Activated B cell treated with CpG ODN at 0.5 μM for 24 hours (primary cell): Measurements from ENCODE around the gene RSPH1. TPM values are rescaled to one million over a fixed set of nuclear protein-coding genes. Genes with fewer than 3 reads are reported as not detected.

ENCODE experiments used
- ATAC-seq: fragments of 200-7000 bp; cut with Tn5 transposase; one replicate; pipeline ENCODE4 v1.10.0; 2021; ENCODE audit warnings: low read depth, mild to moderate bottlenecking, moderate library complexity
- CTCF ChIA-PET: fragments of 350-600 bp; sonication (Branson Sonifier 250); formaldehyde crosslinking; loops from one replicate; lab custom pipeline; 2021; ENCODE audit warnings: antibody characterized with exemption; lab: Charles Lee
- POLR2A ChIA-PET: fragments of 350-600 bp; sonication (Branson Sonifier 250); formaldehyde crosslinking; loops from one replicate; lab custom pipeline; 2021; ENCODE audit warnings: antibody characterized with exemption; lab: Charles Lee
- DNase-seq: peaks from one replicate; pipeline ENCODE4 v3.0.0; 2022
- H3K27ac Mint-ChIP-seq: one replicate; pipeline ENCODE4 v1.8.0; 2020; ENCODE audit warnings: mixed read lengths
- H3K27me3 Mint-ChIP-seq: one replicate; pipeline ENCODE4 v1.8.0; 2021; ENCODE audit warnings: mixed read lengths
- H3K36me3 Mint-ChIP-seq: one replicate; pipeline ENCODE4 v1.8.0; 2021; ENCODE audit warnings: low read depth, mixed read lengths
- H3K4me1 Mint-ChIP-seq: one replicate; pipeline ENCODE4 v1.8.0; 2021; ENCODE audit warnings: mixed read lengths
- H3K4me3 Mint-ChIP-seq: one replicate; pipeline ENCODE4 v1.8.0; 2020; ENCODE audit warnings: mild to moderate bottlenecking, mixed read lengths
- H3K9me3 Mint-ChIP-seq: one replicate; pipeline ENCODE4 v1.8.0; 2020; ENCODE audit warnings: mixed read lengths
- intact Hi-C: fragments of 100-400 bp; cut with micrococcal nuclease; formaldehyde crosslinking; loops from one replicate; pipeline ENCODE4 v1.15.1; 2024
- total RNA-seq: library from RNA; stranded (reverse); gene quantifications from 2 replicates; pipeline ENCODE4 v1.2.3, GENCODE V29; 2022
- TF ChIP-seq, protein P1 (sequence below): fragments of 200-600 bp; IDR thresholded peaks from one replicate; pipeline ENCODE4 v1.8.0; 2022; ENCODE audit warnings: antibody characterized with exemption, mild to moderate bottlenecking

The RSPH1 gene
- total RNA-seq, 1 donor from 2014 or later, result 0.38 TPM

DNA sequence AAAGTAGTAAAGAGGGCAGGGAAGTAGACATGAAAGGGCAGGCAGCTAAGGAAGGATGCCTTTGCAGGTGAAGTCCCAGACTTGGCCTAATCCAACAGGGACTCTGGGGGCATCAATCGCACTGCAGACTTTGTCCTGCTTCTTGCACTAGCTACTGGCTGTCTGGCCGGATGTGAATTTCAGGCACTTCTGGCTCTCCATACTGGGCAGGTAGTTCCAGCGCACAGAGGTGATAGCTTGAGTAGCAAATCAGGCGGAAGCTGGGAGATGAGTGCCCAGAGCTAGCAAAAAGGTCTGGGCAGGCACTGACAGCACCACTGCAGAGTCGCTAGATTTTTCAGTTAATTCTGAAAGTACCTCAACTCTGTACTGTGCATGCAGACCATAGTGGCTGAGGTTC is 997 bp downstream of the RSPH1 start:
- peak overlapping the region; percentile 88 for H3K4me3 Mint-ChIP-seq
- intact Hi-C loops, result loop anchor here (5.0 kb wide), 1 partner anchor 477 kb away; the partner anchor contains the start of gene PKNOX1
- no peaks in the 10 kb centered on the region for H3K9me3 Mint-ChIP-seq
- no peak for ATAC-seq
- H3K4me1 Mint-ChIP-seq, result peaks cover 15% of the 10 kb centered on the region
- DNase-seq, result no peak
- H3K27me3 Mint-ChIP-seq, result peaks cover 4% of the 10 kb centered on the region
- TF ChIP-seq, protein P1, sequence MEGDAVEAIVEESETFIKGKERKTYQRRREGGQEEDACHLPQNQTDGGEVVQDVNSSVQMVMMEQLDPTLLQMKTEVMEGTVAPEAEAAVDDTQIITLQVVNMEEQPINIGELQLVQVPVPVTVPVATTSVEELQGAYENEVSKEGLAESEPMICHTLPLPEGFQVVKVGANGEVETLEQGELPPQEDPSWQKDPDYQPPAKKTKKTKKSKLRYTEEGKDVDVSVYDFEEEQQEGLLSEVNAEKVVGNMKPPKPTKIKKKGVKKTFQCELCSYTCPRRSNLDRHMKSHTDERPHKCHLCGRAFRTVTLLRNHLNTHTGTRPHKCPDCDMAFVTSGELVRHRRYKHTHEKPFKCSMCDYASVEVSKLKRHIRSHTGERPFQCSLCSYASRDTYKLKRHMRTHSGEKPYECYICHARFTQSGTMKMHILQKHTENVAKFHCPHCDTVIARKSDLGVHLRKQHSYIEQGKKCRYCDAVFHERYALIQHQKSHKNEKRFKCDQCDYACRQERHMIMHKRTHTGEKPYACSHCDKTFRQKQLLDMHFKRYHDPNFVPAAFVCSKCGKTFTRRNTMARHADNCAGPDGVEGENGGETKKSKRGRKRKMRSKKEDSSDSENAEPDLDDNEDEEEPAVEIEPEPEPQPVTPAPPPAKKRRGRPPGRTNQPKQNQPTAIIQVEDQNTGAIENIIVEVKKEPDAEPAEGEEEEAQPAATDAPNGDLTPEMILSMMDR, result no peak
- no peaks in the 10 kb centered on the region for H3K36me3 Mint-ChIP-seq
- no peak overlapping the region for H3K27ac Mint-ChIP-seq
- POLR2A ChIA-PET, result interaction anchor here (1.4 kb wide), 1 partner anchor 33 kb away, joined by 4 read pairs; no protein-coding TSS in a partner anchor
- CTCF ChIA-PET, result no interaction called here

GRCh38 chr21:42493109-42494060 is 2.6 kb downstream of the RSPH1 start:
- peaks cover 3% of the 10 kb centered on the region for H3K9me3 Mint-ChIP-seq
- H3K4me3 Mint-ChIP-seq, result no peak overlapping the region
- ATAC-seq (no peak), DNase-seq (no peak)
- POLR2A ChIA-PET, result no interaction called here
- peaks cover 7% of the 10 kb centered on the region for H3K27me3 Mint-ChIP-seq
- CTCF ChIA-PET, result no interaction called here
- H3K27ac Mint-ChIP-seq, result no peak overlapping the region
- TF ChIP-seq, protein P1, result no peak
- H3K36me3 Mint-ChIP-seq, result no peaks in the 10 kb centered on the region
- intact Hi-C loops, result no loop called here
- peaks cover 15% of the 10 kb centered on the region for H3K4me1 Mint-ChIP-seq

GRCh38 chr21:42492201-42492600 is 3.8 kb downstream of the RSPH1 start:
- TF ChIP-seq, protein P1, result no peak
- H3K27ac Mint-ChIP-seq, result no peak overlapping the region
- CTCF ChIA-PET, result no interaction called here
- peaks cover 11% of the 10 kb centered on the region for H3K27me3 Mint-ChIP-seq
- intact Hi-C loops, result no loop called here
- POLR2A ChIA-PET, result no interaction called here
- ATAC-seq (no peak), DNase-seq (no peak)
- H3K9me3 Mint-ChIP-seq, result peaks cover 3% of the 10 kb centered on the region
- H3K36me3 Mint-ChIP-seq, result no peaks in the 10 kb centered on the region
- peaks cover 15% of the 10 kb centered on the region for H3K4me1 Mint-ChIP-seq
- H3K4me3 Mint-ChIP-seq, result no peak overlapping the region

- H3K36me3 Mint-ChIP-seq, result no peaks in the 10 kb centered on the region
- TF ChIP-seq, protein P1, result no peak
- H3K9me3 Mint-ChIP-seq, result peaks cover 3% of the 10 kb centered on the region
- no peak overlapping the region for H3K27ac Mint-ChIP-seq
- DNase-seq, result no peak
- H3K4me1 Mint-ChIP-seq, result peaks cover 10% of the 10 kb centered on the region
- ATAC-seq, result no peak
- ChIA-PET CTCF (interaction anchor here (1.4 kb wide), 1 partner anchor 24 kb away, joined by 5 read pairs; no protein-coding TSS in a partner anchor), POLR2A (no interaction called here)
- no peak overlapping the region for H3K4me3 Mint-ChIP-seq
- peaks cover 19% of the 10 kb centered on the region for H3K27me3 Mint-ChIP-seq
- intact Hi-C loops, result no loop called here
Measured at GRCh38 chr21:42491328-42491727, 4.7 kb downstream of the RSPH1 start.

GRCh38 chr21:42490720-42491119 is 5.3 kb downstream of the RSPH1 start:
- peaks cover 5% of the 10 kb centered on the region for H3K4me1 Mint-ChIP-seq
- no peak overlapping the region for H3K4me3 Mint-ChIP-seq
- TF ChIP-seq, protein P1, result no peak
- peaks cover 3% of the 10 kb centered on the region for H3K9me3 Mint-ChIP-seq
- ChIA-PET POLR2A (no interaction called here), CTCF (interaction anchor here (0.8 to 1.4 kb wide), 2 partner anchors 21 to 23 kb away, joined by 3 to 5 read pairs; no protein-coding TSS in a partner anchor)
- intact Hi-C loops, result no loop called here
- no peaks in the 10 kb centered on the region for H3K36me3 Mint-ChIP-seq
- no peak for DNase-seq
- H3K27ac Mint-ChIP-seq, result no peak overlapping the region
- no peak for ATAC-seq
- peaks cover 24% of the 10 kb centered on the region for H3K27me3 Mint-ChIP-seq
